H9 (cell line): ENCODE data around the gene MSRB1. TPM values are rescaled to one million over a fixed set of nuclear protein-coding genes. Genes with fewer than 3 reads are reported as not detected.

Experiments used
- DNase-seq: peaks from one replicate; pipeline ENCODE4 v3.0.0-alpha.2; 2017
- H2AFZ ChIP-seq: one replicate; pipeline ENCODE4 v1.6.1; 2013; ENCODE audit warnings: mild to moderate bottlenecking, low read length, control low read depth, moderate library complexity
- H2AK5ac ChIP-seq: 2 replicates; pipeline ENCODE4 v1.6.1; 2013; ENCODE audit warnings: low read length, control low read depth, mixed read lengths; ENCODE audit not compliant: insufficient read length
- H2BK120ac ChIP-seq: one replicate; pipeline ENCODE4 v1.6.1; 2013; ENCODE audit warnings: low read depth, mild to moderate bottlenecking, low read length, control low read depth, inconsistent platforms; ENCODE audit not compliant: poor library complexity, severe bottlenecking
- H2BK12ac ChIP-seq: 2 replicates; pipeline ENCODE4 v1.6.1; 2013; ENCODE audit warnings: low read length, control low read depth, mixed read lengths, low read depth; ENCODE audit not compliant: insufficient read length
- H2BK15ac ChIP-seq: 2 replicates; pipeline ENCODE4 v1.6.1; 2013; ENCODE audit warnings: low read depth, low read length, control low read depth
- H2BK20ac ChIP-seq: one replicate; pipeline ENCODE4 v1.6.1; 2013; ENCODE audit warnings: low read depth, mild to moderate bottlenecking, low read length, control low read depth, inconsistent platforms; ENCODE audit not compliant: poor library complexity, severe bottlenecking
- H2BK5ac ChIP-seq: 2 replicates; pipeline ENCODE4 v1.6.1; 2013; ENCODE audit warnings: low read length, control low read depth, mixed read lengths; ENCODE audit not compliant: insufficient read length
- H3K14ac ChIP-seq: 2 replicates; pipeline ENCODE4 v1.6.1; 2013; ENCODE audit warnings: low read length, control low read depth; ENCODE audit not compliant: insufficient read depth
- H3K18ac ChIP-seq: 2 replicates; pipeline ENCODE4 v1.6.1; 2013; ENCODE audit warnings: low read depth, mild to moderate bottlenecking, mixed read lengths, low read length, control low read depth; ENCODE audit not compliant: insufficient read length
- H3K23ac ChIP-seq: 2 replicates; pipeline ENCODE4 v1.6.1; 2013; ENCODE audit warnings: low read length, control low read depth, mixed read lengths, low read depth; ENCODE audit not compliant: insufficient read length
- H3K23me2 ChIP-seq: 2 replicates; pipeline ENCODE4 v1.6.1; 2013; ENCODE audit warnings: low read depth, mild to moderate bottlenecking, mixed read lengths, low read length, control low read depth; ENCODE audit not compliant: insufficient read length, poor library complexity, severe bottlenecking
- H3K27ac ChIP-seq: 2 replicates; pipeline ENCODE4 v1.5.1; 2013; ENCODE audit warnings: low read length, control low read depth, mixed read lengths, low read depth; ENCODE audit not compliant: insufficient read length
- H3K27me3 ChIP-seq: 2 replicates; pipeline ENCODE4 v1.6.1; 2013; ENCODE audit warnings: low read length, control low read depth, inconsistent platforms; ENCODE audit not compliant: insufficient read depth
- H3K4ac ChIP-seq: 2 replicates; pipeline ENCODE4 v1.6.1; 2013; ENCODE audit warnings: low read depth, mild to moderate bottlenecking, control low read depth, inconsistent platforms, low read length, moderate library complexity
- H3K4me1 ChIP-seq: 2 replicates; pipeline ENCODE4 v1.6.1; 2013; ENCODE audit warnings: low read length, control low read depth, inconsistent platforms; ENCODE audit not compliant: insufficient read depth
- H3K4me2 ChIP-seq: 2 replicates; pipeline ENCODE4 v1.6.1; 2013; ENCODE audit warnings: low read length, control low read depth, mixed read lengths; ENCODE audit not compliant: insufficient read length, insufficient read depth
- H3K56ac ChIP-seq: 2 replicates; pipeline ENCODE4 v1.6.1; 2013; ENCODE audit warnings: low read depth, mild to moderate bottlenecking, mixed read lengths, low read length, control low read depth; ENCODE audit not compliant: insufficient read length
- H3K79me1 ChIP-seq: 2 replicates; pipeline ENCODE4 v1.6.1; 2013; ENCODE audit warnings: low read depth, mild to moderate bottlenecking, moderate library complexity, low read length, control low read depth, inconsistent platforms; ENCODE audit not compliant: insufficient read depth, poor library complexity, severe bottlenecking
- H3K79me2 ChIP-seq: 2 replicates; pipeline ENCODE4 v1.6.1; 2013; ENCODE audit warnings: low read length, control low read depth, inconsistent platforms; ENCODE audit not compliant: insufficient read depth
- H3K9ac ChIP-seq: 2 replicates; pipeline ENCODE4 v1.6.1; 2013; ENCODE audit warnings: low read length, control low read depth, mixed read lengths; ENCODE audit not compliant: insufficient read length; ENCODE audit errors: extremely low read depth
- H3K9me3 ChIP-seq: one replicate; pipeline ENCODE4 v1.6.1; 2013; ENCODE audit warnings: low read depth, low read length, inconsistent platforms; ENCODE audit not compliant: control insufficient read depth
- H3T11ph ChIP-seq: one replicate; pipeline ENCODE4 v1.6.1; 2013; ENCODE audit warnings: mild to moderate bottlenecking, low read length, control low read depth, inconsistent platforms
- H4K20me1 ChIP-seq: one replicate; pipeline ENCODE4 v1.6.1; 2013; ENCODE audit not compliant: control insufficient read depth, insufficient read length, insufficient read depth
- H4K5ac ChIP-seq: 2 replicates; pipeline ENCODE4 v1.6.1; 2013; ENCODE audit warnings: low read depth, mild to moderate bottlenecking, mixed read lengths, low read length, control low read depth; ENCODE audit not compliant: insufficient read length
- H4K8ac ChIP-seq: replicated peaks from 2 replicates; pipeline ENCODE4 v1.6.1; 2013; ENCODE audit warnings: low read length, control low read depth, mixed read lengths, low read depth; ENCODE audit not compliant: insufficient read length
- H4K91ac ChIP-seq: 2 replicates; pipeline ENCODE4 v1.6.1; 2013; ENCODE audit warnings: low read depth, mild to moderate bottlenecking, moderate library complexity, mixed read lengths, low read length, control low read depth; ENCODE audit not compliant: insufficient read length
- H3K27ac Mint-ChIP-seq, 3 experiments: 2 replicates in 2 of 3; 3 replicates in 1 of 3; pipeline ENCODE4 v1.8.0; 2020 to 2021; ENCODE audit warnings: mixed read lengths in 3 of 3, mild to moderate bottlenecking in 1 of 3, moderate library complexity in 1 of 3
- H3K27me3 Mint-ChIP-seq: 2 replicates; pipeline ENCODE4 v1.8.0; 2021; ENCODE audit warnings: low read depth, mild to moderate bottlenecking, moderate library complexity, mixed read lengths
- H3K36me3 Mint-ChIP-seq, 3 experiments: 2 replicates in 2 of 3; 3 replicates in 1 of 3; pipeline ENCODE4 v1.8.0; 2020 to 2021; ENCODE audit warnings: low read depth in 3 of 3, mixed read lengths in 3 of 3; ENCODE audit not compliant: insufficient read depth in 1 of 3
- H3K4me1 Mint-ChIP-seq, 2 experiments: 2 replicates each; pipeline ENCODE4 v1.8.0; 2020; ENCODE audit warnings: mixed read lengths in 2 of 2
- H3K4me3 Mint-ChIP-seq, 2 experiments: 2 replicates in 1 of 2; 3 replicates in 1 of 2; pipeline ENCODE4 v1.8.0; 2020 to 2021; ENCODE audit warnings: mild to moderate bottlenecking in 2 of 2, mixed read lengths in 2 of 2, moderate library complexity in 1 of 2
- H3K9me3 Mint-ChIP-seq, 2 experiments: 2 replicates in 1 of 2; 3 replicates in 1 of 2; pipeline ENCODE4 v1.8.0; 2020; ENCODE audit warnings: mild to moderate bottlenecking in 2 of 2, mixed read lengths in 2 of 2, moderate library complexity in 1 of 2
- CTCF ChIP-seq: fragments of 200-600 bp; sonication (generic); conservative IDR thresholded peaks from 3 replicates; pipeline ENCODE4 v1.8.0; 2021; ENCODE audit warnings: antibody characterized with exemption, mild to moderate bottlenecking
- WGBS: extraction: QIAGEN DNeasy Blood & Tissue Kit; methylation state at CpG from one replicate; pipeline ENCODE4 v1.1.7; 2013; ENCODE audit warnings: missing lambda C conversion rate, low lambda C conversion rate, mixed read lengths; ENCODE audit not compliant: insufficient read length; ENCODE audit errors: extremely low coverage; 5-methylcytosine and 5-hydroxymethylcytosine counted together
- total RNA-seq: library from RNA; stranded (reverse); gene quantifications from 2 replicates; pipeline ENCODE4 v1.2.1, GENCODE V29; 2021

Gene MSRB1
- total RNA-seq, 1 experiment from 2014 or later, result 25.7 TPM

GRCh38 chr16:1972490-1972877 is 29.5 kb upstream of the MSRB1 start:
- H3K56ac ChIP-seq, result no peak overlapping the region
- H3K79me1 ChIP-seq, result peaks cover 5% of the 10 kb centered on the region
- TF ChIP-seq CTCF, result no peak
- Mint-ChIP-seq H3K27ac (0 out of 7 replicates have a peak overlapping the region, but pooled peaks of 1 of the 3 experiments have one; percentile 42), H3K4me3 (peak overlapping the region; percentile 93 to 96), H3K36me3 (peaks cover 10 to 25% (median 25%) of the 10 kb centered on the region in 3 experiments), H3K27me3 (no peaks in the 10 kb centered on the region), H3K9me3 (no peaks in the 10 kb centered on the region; a peak in 2 of 5 replicates), H3K4me1 (peaks cover 8 to 14% of the 10 kb centered on the region in 2 experiments)
- H3K9ac ChIP-seq, result peak overlapping the region; percentile 68
- H2BK5ac ChIP-seq, result no peak overlapping the region
- H2AFZ ChIP-seq, result no peak overlapping the region
- no peak overlapping the region for H3K4ac ChIP-seq
- no peaks in the 10 kb centered on the region for H3K9me3 ChIP-seq
- H4K20me1 ChIP-seq, result no peaks in the 10 kb centered on the region
- no peak overlapping the region for H3K18ac ChIP-seq
- H3K4me1 ChIP-seq, result no peaks in the 10 kb centered on the region
- H4K8ac ChIP-seq, result no peak overlapping the region
- H4K5ac ChIP-seq, result no peak overlapping the region
- no peak overlapping the region for H2BK20ac ChIP-seq
- no peak overlapping the region for H3T11ph ChIP-seq
- H3K14ac ChIP-seq, result no peak overlapping the region
- H3K4me2 ChIP-seq, result peak overlapping the region; percentile 62
- H3K27ac ChIP-seq, result no peak overlapping the region
- H4K91ac ChIP-seq, result no peak overlapping the region
- no CpG with 5 or more reads among the region's 22 CpGs for WGBS
- no peak overlapping the region for H2BK15ac ChIP-seq
- DNase-seq, result no peak
- H2AK5ac ChIP-seq, result no peak overlapping the region
- H3K23me2 ChIP-seq, result peaks cover 8% of the 10 kb centered on the region
- no peak overlapping the region for H3K23ac ChIP-seq
- H2BK12ac ChIP-seq, result no peak overlapping the region
- no peaks in the 10 kb centered on the region for H3K27me3 ChIP-seq
- peaks cover 6% of the 10 kb centered on the region; the same call in 1 of the 2 replicates for H3K79me2 ChIP-seq
- no peak overlapping the region for H2BK120ac ChIP-seq
